A549 treated with Hydrocortisone at 1 μM for 4 hours (cell line): ENCODE results near the gene MPPED1. TPM values are rescaled to one million over a fixed set of nuclear protein-coding genes. Genes with fewer than 3 reads are reported as not detected.

Experiments used
- total RNA-seq: library from RNA; stranded (reverse); fragments of 200-300 nt; extraction: Qiagen RNA extraction; gene quantifications from 5 replicates; pipeline ENCODE4 v1.2.3, GENCODE V29; 2022

MPPED1 gene, protein sequence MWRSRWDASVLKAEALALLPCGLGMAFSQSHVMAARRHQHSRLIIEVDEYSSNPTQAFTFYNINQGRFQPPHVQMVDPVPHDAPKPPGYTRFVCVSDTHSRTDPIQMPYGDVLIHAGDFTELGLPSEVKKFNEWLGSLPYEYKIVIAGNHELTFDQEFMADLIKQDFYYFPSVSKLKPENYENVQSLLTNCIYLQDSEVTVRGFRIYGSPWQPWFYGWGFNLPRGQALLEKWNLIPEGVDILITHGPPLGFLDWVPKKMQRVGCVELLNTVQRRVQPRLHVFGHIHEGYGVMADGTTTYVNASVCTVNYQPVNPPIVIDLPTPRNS
- total RNA-seq: 0.03 to 0.07 TPM in 2 of 5 replicates, not detected in the others

DNA sequence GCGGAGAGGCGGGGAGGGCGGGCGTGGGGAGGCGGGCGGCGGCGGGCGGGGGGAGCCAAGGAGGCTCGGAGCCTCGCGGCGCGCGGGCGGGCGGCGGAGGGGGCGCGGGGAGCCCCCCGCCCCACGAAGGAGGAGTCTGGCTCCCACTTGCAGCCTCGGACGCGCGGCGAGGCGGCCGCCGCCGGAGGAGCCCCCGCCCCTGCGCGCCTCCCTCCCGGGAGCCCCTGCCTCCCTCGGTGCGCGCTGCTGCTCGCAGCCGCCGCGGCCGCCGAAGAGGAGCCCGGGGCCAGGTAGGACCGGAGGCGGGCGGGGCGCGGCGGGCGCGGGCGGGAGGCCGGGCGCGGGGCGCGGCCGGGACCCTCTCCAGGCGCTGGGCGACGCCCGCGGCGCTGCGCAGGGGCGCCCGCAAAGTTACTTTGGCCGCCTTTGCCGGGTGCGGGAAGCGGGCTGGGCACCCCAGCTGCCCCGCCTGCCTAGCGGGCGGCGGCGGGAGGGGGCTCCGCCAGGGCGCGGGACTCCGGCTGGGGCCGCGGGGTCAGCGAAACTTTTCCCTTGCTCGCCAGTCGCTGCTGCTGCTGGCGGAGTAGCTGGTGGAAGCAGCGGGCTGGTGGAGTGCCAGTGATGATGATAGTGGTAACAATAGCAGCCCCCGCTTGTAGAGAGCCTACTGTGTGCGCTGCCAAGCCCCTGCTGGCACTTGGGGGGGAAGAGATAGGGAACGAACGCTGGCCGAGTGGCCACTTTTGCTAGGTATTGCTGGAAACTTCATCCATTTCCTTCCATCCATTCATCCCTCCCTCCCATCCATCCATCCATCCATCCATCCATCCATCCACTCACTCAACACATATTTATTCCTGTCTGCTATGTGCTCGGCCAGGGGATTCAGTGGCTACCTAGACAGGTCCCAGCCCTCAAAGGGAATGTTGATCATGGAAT lies at the start of gene MPPED1:
MPPED1 (plus strand) TSS at position 146 of the 939 bp plus-strand sequence. CDS start 12,972 bp downstream, outside the sequence.

Other genes starting within 250 kb of the MPPED1 start
- 22.2 to 25.6 TPM (median 22.7 TPM) in 5 replicates for gene TTLL12, start 224.9 kb upstream of the MPPED1 start, total RNA-seq
- 0.09 to 0.36 TPM (median 0.13 TPM) in 5 replicates for gene SCUBE1, start 68.6 kb upstream of the MPPED1 start, total RNA-seq